Stomach smooth muscle (tissue), 2 donors: ENCODE measurements around the gene SH3TC1.
A peak's percentile ranks its signal among the peaks of the same experiment; 100 is the strongest.

ENCODE experiments used
- H3K27ac ChIP-seq: one replicate; pipeline ENCODE4 v1.7.0; 2013; ENCODE audit warnings: mild to moderate bottlenecking, low read length, inconsistent platforms
- H3K27me3 ChIP-seq, 2 donors: one replicate each; pipeline ENCODE4 v1.7.0; 2013; ENCODE audit warnings: low read length in 2 of 2; ENCODE audit not compliant: insufficient read depth in 2 of 2, control insufficient read depth in 1 of 2
- H3K36me3 ChIP-seq, 2 donors: one replicate each; pipeline ENCODE4 v1.7.0; 2013; ENCODE audit warnings: low read length in 2 of 2; ENCODE audit not compliant: control insufficient read depth in 2 of 2, insufficient read depth in 2 of 2
- H3K4me1 ChIP-seq: one replicate; pipeline ENCODE4 v1.7.0; 2013; ENCODE audit warnings: low read length; ENCODE audit not compliant: control insufficient read depth, insufficient read depth
- H3K4me3 ChIP-seq, 2 donors: one replicate each; pipeline ENCODE4 v1.7.0; 2013; ENCODE audit warnings: low read length in 2 of 2
- H3K9ac ChIP-seq, 2 donors: one replicate each; pipeline ENCODE4 v1.7.0; 2013; ENCODE audit warnings: low read length in 2 of 2, mild to moderate bottlenecking in 1 of 2
- H3K9me3 ChIP-seq, 2 donors: one replicate each; pipeline ENCODE4 v1.7.0; 2013; ENCODE audit warnings: low read length in 2 of 2; ENCODE audit not compliant: control insufficient read depth in 2 of 2
- donor health status: healthy.
- donor health status: Pancreatic carcinoma.

The SH3TC1 gene

DNA sequence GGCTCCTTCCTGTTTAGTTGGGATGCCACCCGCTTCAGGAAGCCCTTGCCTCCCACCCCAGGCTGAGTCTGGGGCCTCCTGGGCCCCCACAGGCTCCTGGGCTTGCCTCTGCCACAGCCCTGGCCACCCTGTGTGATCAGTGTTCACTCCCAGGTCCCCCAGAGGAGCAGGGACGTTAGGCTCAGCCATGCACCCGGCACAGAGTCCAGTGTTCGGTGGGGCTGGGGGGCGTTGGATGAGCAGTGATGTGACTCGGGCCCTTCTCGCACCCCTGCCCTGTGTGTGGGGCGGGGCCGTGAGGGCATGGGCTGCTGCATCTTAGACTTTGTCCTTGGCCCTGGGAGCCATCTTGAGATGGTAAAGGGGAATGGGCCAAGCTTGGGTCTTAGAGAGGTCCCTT is 40.6 kb downstream of the SH3TC1 start:
- Histone ChIP-seq H3K27me3 (no peaks in the 10 kb centered on the region), H3K9me3 (no peaks in the 10 kb centered on the region), H3K36me3 (peaks cover 0 to 3% of the 10 kb centered on the region in 2 donors), H3K9ac (no peak overlapping the region), H3K27ac (no peak overlapping the region), H3K4me3 (no peak overlapping the region), H3K4me1 (peaks cover 9% of the 10 kb centered on the region)

DNA sequence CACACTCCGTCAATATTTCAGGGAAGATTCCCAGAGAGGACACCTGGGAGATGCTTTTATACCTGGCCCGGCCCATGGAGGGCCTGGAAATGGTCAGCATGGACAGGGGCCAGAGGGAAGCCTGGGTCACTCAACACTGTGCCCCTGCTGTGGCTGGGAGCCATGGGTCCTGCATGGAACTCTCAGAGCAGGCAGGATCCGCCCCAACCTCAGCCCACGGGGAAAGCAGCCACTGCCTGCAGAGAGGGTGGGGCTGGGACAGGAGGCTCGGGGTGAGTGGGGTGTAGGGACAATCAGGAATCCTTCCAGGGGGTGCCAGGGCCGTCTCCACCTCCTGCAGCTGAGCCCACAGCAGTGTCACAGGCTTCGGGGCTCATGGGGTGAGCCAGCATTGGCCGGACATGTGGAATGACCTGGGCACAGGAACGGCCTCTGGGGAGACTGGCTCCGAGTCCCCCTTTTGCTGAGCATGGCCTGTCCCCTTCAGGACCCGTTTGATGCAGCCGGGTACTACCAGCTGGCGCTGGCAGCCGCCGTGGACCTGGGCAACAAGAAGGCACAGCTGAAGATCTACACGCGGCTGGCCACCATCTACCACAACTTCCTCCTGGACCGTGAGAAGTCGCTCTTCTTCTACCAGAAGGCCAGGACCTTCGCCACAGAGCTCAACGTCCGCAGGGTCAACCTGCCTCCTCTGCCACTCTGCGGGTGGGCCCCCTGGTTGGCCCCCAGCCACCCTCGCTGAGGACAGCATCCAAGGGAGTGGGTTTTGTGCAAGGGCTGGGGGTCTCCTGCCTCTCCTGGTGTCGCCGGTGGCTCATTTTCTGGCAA is 41.3 kb downstream of the SH3TC1 start:
- H3K9me3 ChIP-seq, result no peaks in the 10 kb centered on the region
- no peak overlapping the region for H3K27ac ChIP-seq
- no peaks in the 10 kb centered on the region for H3K27me3 ChIP-seq
- no peak overlapping the region for H3K9ac ChIP-seq
- peaks cover 9% of the 10 kb centered on the region for H3K4me1 ChIP-seq
- H3K4me3 ChIP-seq, result no peak overlapping the region
- H3K36me3 ChIP-seq, result peaks cover 0 to 3% of the 10 kb centered on the region in 2 donors

DNA sequence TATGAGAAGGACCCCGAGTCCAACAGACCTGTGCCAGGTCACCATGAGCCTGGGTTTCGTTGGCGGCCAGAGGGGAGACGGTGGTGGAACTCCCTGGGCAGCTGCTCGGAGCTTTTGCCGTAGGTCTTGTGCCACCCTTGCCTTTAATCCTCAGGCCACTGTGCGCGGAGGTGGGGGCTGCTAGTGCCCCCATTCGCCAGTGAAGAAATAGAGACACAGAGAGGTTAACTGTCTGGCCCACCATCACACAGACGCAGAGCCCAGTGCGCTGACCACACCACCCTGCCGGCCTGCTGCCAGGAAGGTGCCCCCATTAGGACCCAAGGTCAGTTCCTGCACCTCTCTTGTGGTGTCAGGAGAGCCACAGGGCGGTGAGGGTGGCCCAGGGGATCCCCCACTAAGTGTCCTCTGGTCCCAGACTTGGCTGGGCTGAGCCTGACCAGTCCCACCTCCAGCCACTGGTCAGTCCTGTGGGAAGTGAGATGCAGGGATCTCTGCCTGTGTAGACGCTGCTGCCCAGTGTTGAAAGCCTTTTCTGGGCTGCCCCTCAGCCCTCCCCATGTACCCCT is 42.2 kb downstream of the SH3TC1 start:
- Histone ChIP-seq H3K36me3 (peaks cover 0 to 3% of the 10 kb centered on the region in 2 donors), H3K9ac (no peak overlapping the region), H3K27me3 (no peaks in the 10 kb centered on the region), H3K9me3 (no peaks in the 10 kb centered on the region), H3K27ac (no peak overlapping the region), H3K4me3 (no peak overlapping the region), H3K4me1 (peaks cover 9% of the 10 kb centered on the region)

- H3K36me3 ChIP-seq, result peaks cover 0 to 3% of the 10 kb centered on the region in 2 donors
- peaks cover 9% of the 10 kb centered on the region for H3K4me1 ChIP-seq
- H3K4me3 ChIP-seq, result peak overlapping the region in 1 of 2 donors; percentile 47
- H3K9ac ChIP-seq, result no peak overlapping the region
- H3K27ac ChIP-seq, result no peak overlapping the region
- H3K9me3 ChIP-seq, result no peaks in the 10 kb centered on the region
- no peaks in the 10 kb centered on the region for H3K27me3 ChIP-seq
Measured at GRCh38 chr4:8241895-8242696, 43.0 kb downstream of the SH3TC1 start.

DNA sequence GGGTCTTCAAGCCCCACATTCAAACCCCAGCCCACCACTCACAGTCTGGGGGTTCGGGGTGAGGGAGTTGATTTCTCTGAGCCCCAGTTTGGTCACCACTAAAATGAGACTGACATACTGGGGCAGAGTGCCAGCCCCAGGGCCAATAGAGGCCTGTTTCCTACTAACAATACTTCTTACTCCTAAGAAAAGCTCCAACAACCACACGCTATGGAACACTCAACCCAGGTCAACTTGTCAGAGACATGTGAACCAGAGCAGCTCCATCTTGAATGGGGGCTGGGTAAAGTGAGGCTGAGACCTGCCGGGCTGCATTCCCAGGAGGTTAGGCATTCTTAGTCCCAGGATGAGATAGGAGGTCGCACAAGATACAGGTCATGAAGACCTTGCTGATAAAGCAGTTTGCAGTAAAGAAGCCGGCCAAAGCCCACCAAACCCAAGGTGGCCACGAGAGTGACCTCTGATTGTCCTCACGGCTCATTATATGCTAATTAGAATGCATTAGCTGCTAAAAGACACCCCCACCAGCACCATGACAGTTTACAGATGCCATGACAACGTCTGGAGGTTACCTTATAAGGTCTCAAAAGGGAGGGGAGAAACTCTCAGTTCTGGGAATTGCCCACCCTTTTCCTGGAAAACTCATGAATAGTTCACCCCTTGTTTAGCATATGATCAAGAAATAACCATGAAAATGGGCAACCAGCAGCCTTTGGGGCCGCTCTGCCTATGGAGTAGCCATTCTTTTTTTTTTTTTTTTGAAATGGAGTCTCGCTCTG is 43.9 kb downstream of the SH3TC1 start:
- H3K36me3 ChIP-seq, result peaks cover 0 to 3% of the 10 kb centered on the region in 2 donors

GRCh38 chr4:8244001-8244757 is 45.1 kb downstream of the SH3TC1 start:
- Histone ChIP-seq H3K36me3 (peaks cover 0 to under 1% of the 10 kb centered on the region in 2 donors), H3K4me3 (no peak overlapping the region), H3K27me3 (no peaks in the 10 kb centered on the region), H3K27ac (no peak overlapping the region), H3K4me1 (peaks cover 9% of the 10 kb centered on the region), H3K9ac (no peak overlapping the region), H3K9me3 (no peaks in the 10 kb centered on the region)

More for the DNA sequence above, 43.9 kb downstream of the SH3TC1 start:
- Histone ChIP-seq H3K9me3 (no peaks in the 10 kb centered on the region), H3K9ac (no peak overlapping the region), H3K27me3 (no peaks in the 10 kb centered on the region), H3K27ac (no peak overlapping the region), H3K4me1 (peaks cover 9% of the 10 kb centered on the region), H3K4me3 (no peak overlapping the region)

- Histone ChIP-seq H3K36me3 (no peaks in the 10 kb centered on the region), H3K4me1 (peaks cover 9% of the 10 kb centered on the region)
Measured at GRCh38 chr4:8244931-8245460, 45.9 kb downstream of the SH3TC1 start.

GRCh38 chr4:8245884-8246833 is 47.1 kb downstream of the SH3TC1 start:
- H3K27ac ChIP-seq, result no peak overlapping the region
- no peak overlapping the region for H3K9ac ChIP-seq
- H3K4me1 ChIP-seq, result peaks cover 9% of the 10 kb centered on the region
- H3K27me3 ChIP-seq, result no peaks in the 10 kb centered on the region
- no peaks in the 10 kb centered on the region for H3K9me3 ChIP-seq
- no peak overlapping the region for H3K4me3 ChIP-seq
- no peaks in the 10 kb centered on the region for H3K36me3 ChIP-seq

More at GRCh38 chr4:8244931-8245460, 45.9 kb downstream of the SH3TC1 start:
- Histone ChIP-seq H3K9ac (no peak overlapping the region), H3K4me3 (no peak overlapping the region), H3K27ac (no peak overlapping the region), H3K9me3 (no peaks in the 10 kb centered on the region), H3K27me3 (no peaks in the 10 kb centered on the region)
